ENCODE results near the gene DOCK3. TPM values are rescaled to one million over a fixed set of nuclear protein-coding genes. Genes with fewer than 3 reads are reported as not detected.

The DOCK3 gene
- total and polyA plus RNA-seq, 2 donors (not counting 3 experiments of a cell fraction or from before 2014, with no cell fraction given): 0.08 to 0.13 TPM

DNA sequence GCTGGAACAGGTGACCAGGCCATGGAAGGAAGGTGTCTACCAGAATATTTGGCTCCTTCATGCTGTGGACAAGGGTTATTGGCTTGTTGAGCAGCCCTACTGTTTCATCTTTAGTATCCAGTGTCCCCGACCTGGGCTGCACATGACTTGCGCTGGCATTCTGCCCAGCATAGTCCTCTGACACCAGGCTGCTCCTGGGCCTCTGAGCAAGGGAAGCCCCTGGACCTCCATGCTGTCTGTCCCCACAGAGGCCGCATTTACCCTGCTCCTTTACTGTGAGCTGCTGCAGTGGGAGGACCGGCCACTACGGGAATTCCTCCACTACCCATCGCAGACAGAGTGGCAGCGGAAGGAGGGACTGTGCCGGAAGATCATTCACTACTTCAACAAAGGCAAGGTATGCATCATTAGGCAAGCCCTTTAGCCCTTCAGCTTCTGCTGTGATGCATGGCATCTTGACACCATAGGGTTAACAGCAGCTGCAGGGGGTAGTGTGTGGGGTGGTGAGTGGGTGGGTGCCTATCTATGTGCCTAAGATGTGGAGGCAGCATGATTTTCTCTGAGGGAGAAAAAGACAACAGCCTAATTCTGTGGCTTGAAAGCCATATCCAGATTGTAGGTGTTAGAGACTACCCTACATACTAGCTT lies 666.4 kb downstream of the DOCK3 start:
- Histone ChIP-seq H3K27ac (ENCODE audit: insufficient read depth, low read depth, low read length) (peak overlapping the region; percentile 84), H3K27me3 (ENCODE audit: control insufficient read depth in 2 of 2, insufficient read depth in 2 of 2, low read length in 2 of 2) (peaks cover 0 to 4% of the 10 kb centered on the region in 2 experiments), H3K79me2 (ENCODE audit: control insufficient read depth, insufficient read depth, low read length) (no peaks in the 10 kb centered on the region), H2AFZ (ENCODE audit: low read depth, low read length) (peak overlapping the region; percentile 55), H3K9ac (replicated peaks; ENCODE audit: extremely low read depth, insufficient read depth, low read length) (peak overlapping the region; percentile 25), H4K20me1 (replicated peaks; ENCODE audit: control insufficient read depth, extremely low read depth, insufficient read depth, low read length) (no peaks in the 10 kb centered on the region), H3K9me1 (replicated peaks; ENCODE audit: control insufficient read depth, extremely low read depth, insufficient read depth, low read length) (no peaks in the 10 kb centered on the region), H3K4me2 (ENCODE audit: insufficient read depth, low read length) (peak overlapping the region; percentile 23), H3K4me1 (ENCODE audit: control insufficient read depth, extremely low read depth, insufficient read depth, low read length) (peaks cover 15% of the 10 kb centered on the region), H3K36me3 (ENCODE audit: control insufficient read depth in 2 of 2, extremely low read depth in 1 of 2, insufficient read depth in 2 of 2, low read length in 2 of 2) (no peaks in the 10 kb centered on the region), H3K9me3 (replicated peaks; ENCODE audit: control insufficient read depth, insufficient read depth, low read length) (no peaks in the 10 kb centered on the region), H3K4me3 (replicated peaks in 1 of 3; ENCODE audit: insufficient read depth in 1 of 3, low read depth in 1 of 3, low read length in 3 of 3) (no peak overlapping the region)
- DNase-seq (ENCODE audit: low read depth, low spot score): no peak
- BruUV-seq (replicated peaks): no TSS peak
- FAIRE-seq: no peak
- dilution Hi-C loops (cut with MboI; ENCODE audit: extremely low pct_ligation_motif_present, low sequenced_read_pairs): no loop called here
- intact Hi-C loops (cut with micrococcal nuclease): loop anchor here (1.0 kb wide), 2 partner anchors 44 to 158 kb away; partner anchors contain the start of gene MANF
- TF ChIP-seq POLR2A (IDR thresholded peaks at IDR 0.05; ENCODE audit: low read depth, low read length): no peak
- POLR2A ChIA-PET: interaction anchor here (1.8 kb wide), 1 partner anchor 44 kb away, joined by 7 read pairs; the partner anchor contains the start of gene MANF
- CTCF ChIA-PET: interaction anchor here (0.8 to 3.6 kb wide), 6 partner anchors 30 to 688 kb away, joined by 3 to 13 read pairs (median 4); no protein-coding TSS in a partner anchor

DNA sequence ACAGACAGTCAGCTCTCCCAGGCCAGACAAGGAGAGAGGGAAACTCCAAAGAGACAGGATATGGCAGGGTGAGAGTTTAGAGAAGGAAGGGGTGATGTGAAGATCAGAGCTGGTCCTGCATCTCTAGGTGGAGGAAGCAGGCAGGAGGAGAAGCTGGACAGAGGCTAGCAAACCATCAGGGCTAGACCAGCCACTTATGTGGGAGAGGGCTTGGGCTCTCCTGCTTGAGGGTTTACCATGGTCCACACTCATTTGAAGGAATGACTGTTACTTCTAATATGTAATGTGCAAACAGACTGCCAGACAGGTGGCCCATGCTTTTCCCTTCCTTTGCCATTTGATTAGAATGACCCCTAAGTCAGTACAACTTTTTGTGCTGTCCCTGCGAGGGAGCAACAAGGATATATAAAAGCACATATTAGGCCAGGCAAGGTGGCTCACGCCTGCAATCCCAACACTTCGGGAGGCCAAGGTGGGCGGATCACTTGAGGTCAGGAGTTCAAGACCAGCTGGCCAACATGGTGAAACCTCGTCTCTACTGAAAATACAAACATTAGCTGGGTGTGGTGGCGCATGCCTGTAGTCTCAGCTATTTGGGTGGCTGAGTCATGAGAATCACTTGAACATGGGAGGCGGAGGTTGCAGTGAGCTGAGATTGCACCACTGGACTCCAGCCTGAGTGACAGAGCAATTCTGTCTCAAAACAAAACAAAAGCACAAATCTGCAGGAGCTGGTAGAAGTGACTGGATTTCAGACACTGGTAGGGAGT lies 669.4 kb downstream of the DOCK3 start:
- Histone ChIP-seq H3K36me3 (ENCODE audit: control insufficient read depth in 2 of 2, extremely low read depth in 1 of 2, insufficient read depth in 2 of 2, low read length in 2 of 2) (no peaks in the 10 kb centered on the region), H3K4me3 (replicated peaks in 1 of 3; ENCODE audit: insufficient read depth in 1 of 3, low read depth in 1 of 3, low read length in 3 of 3) (no peak overlapping the region), H3K27me3 (ENCODE audit: control insufficient read depth in 2 of 2, insufficient read depth in 2 of 2, low read length in 2 of 2) (peaks cover 0 to 4% of the 10 kb centered on the region in 2 experiments), H3K9me3 (replicated peaks; ENCODE audit: control insufficient read depth, insufficient read depth, low read length) (no peaks in the 10 kb centered on the region), H3K4me2 (ENCODE audit: insufficient read depth, low read length) (no peak overlapping the region), H3K4me1 (ENCODE audit: control insufficient read depth, extremely low read depth, insufficient read depth, low read length) (peaks cover 15% of the 10 kb centered on the region), H3K9ac (replicated peaks; ENCODE audit: extremely low read depth, insufficient read depth, low read length) (no peak overlapping the region), H3K79me2 (ENCODE audit: control insufficient read depth, insufficient read depth, low read length) (no peaks in the 10 kb centered on the region), H3K27ac (ENCODE audit: insufficient read depth, low read depth, low read length) (no peak overlapping the region), H2AFZ (ENCODE audit: low read depth, low read length) (no peak overlapping the region), H3K9me1 (replicated peaks; ENCODE audit: control insufficient read depth, extremely low read depth, insufficient read depth, low read length) (no peaks in the 10 kb centered on the region), H4K20me1 (replicated peaks; ENCODE audit: control insufficient read depth, extremely low read depth, insufficient read depth, low read length) (no peaks in the 10 kb centered on the region)
- DNase-seq (ENCODE audit: low read depth, low spot score) (no peak), FAIRE-seq (no peak)
- dilution Hi-C loops (cut with MboI; ENCODE audit: extremely low pct_ligation_motif_present, low sequenced_read_pairs) (no loop called here), intact Hi-C loops (cut with micrococcal nuclease) (no loop called here)
- TF ChIP-seq POLR2AphosphoS5 (IDR thresholded peaks at IDR 0.05; ENCODE audit: insufficient read depth, low read depth, low read length) (no peak), JUN (IDR thresholded peaks at IDR 0.05; ENCODE audit: borderline replicate concordance, insufficient read depth, insufficient read length, low read depth) (no peak), POLR2A (IDR thresholded peaks at IDR 0.05; ENCODE audit: low read depth, low read length) (no peak), MYC (IDR thresholded peaks at IDR 0.05; ENCODE audit: low read depth, low read length) (no peak), FOS (IDR thresholded peaks at IDR 0.05; ENCODE audit: borderline replicate concordance, insufficient read depth, low read length) (no peak), EZH2 (IDR thresholded peaks at IDR 0.05; ENCODE audit: borderline replicate concordance, low read depth, low read length, severe bottlenecking) (no peak), GATA2 (IDR thresholded peaks at IDR 0.05; ENCODE audit: insufficient read depth, insufficient read length, low read depth, low read length) (no peak)
- TF ChIP-seq, protein P1, sequence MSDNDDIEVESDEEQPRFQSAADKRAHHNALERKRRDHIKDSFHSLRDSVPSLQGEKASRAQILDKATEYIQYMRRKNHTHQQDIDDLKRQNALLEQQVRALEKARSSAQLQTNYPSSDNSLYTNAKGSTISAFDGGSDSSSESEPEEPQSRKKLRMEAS (IDR thresholded peaks at IDR 0.05; ENCODE audit: insufficient read depth, insufficient read length): no peak
- TF ChIP-seq, protein P2, sequence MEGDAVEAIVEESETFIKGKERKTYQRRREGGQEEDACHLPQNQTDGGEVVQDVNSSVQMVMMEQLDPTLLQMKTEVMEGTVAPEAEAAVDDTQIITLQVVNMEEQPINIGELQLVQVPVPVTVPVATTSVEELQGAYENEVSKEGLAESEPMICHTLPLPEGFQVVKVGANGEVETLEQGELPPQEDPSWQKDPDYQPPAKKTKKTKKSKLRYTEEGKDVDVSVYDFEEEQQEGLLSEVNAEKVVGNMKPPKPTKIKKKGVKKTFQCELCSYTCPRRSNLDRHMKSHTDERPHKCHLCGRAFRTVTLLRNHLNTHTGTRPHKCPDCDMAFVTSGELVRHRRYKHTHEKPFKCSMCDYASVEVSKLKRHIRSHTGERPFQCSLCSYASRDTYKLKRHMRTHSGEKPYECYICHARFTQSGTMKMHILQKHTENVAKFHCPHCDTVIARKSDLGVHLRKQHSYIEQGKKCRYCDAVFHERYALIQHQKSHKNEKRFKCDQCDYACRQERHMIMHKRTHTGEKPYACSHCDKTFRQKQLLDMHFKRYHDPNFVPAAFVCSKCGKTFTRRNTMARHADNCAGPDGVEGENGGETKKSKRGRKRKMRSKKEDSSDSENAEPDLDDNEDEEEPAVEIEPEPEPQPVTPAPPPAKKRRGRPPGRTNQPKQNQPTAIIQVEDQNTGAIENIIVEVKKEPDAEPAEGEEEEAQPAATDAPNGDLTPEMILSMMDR (IDR thresholded peaks at IDR 0.05; ENCODE audit: extremely low read depth in 1 of 2, insufficient read depth in 1 of 2, low read depth in 1 of 2, low read length in 2 of 2): no peak
- ChIA-PET CTCF (interaction anchor here (1.2 to 2.2 kb wide), 3 partner anchors 8 to 244 kb away, joined by 4 to 10 read pairs (median 4); no protein-coding TSS in a partner anchor), POLR2A (no interaction called here)
- no TSS peak for BruUV-seq (replicated peaks)

Data from endothelial cell of umbilical vein (primary cell).